Liver (tissue), 9 donors: ENCODE measurements around the gene KANK3. TPM values are rescaled to one million over a fixed set of nuclear protein-coding genes. Genes with fewer than 3 reads are reported as not detected.

Source experiments
- DNase-seq: peaks from one replicate; pipeline ENCODE4 v3.0.0-alpha.2; 2017; ENCODE audit warnings: low spot score
- H3K27ac ChIP-seq, 2 donors: one replicate each; pipeline ENCODE4 v1.7.0; 2013; ENCODE audit warnings: inconsistent platforms in 2 of 2, low read length in 2 of 2, control low read depth in 1 of 2, low read depth in 1 of 2, mild to moderate bottlenecking in 1 of 2
- H3K27me3 ChIP-seq, 4 donors: one replicate each; pipeline versions ENCODE4 v1.6.1 to v1.7.0; 2013; ENCODE audit warnings: low read length in 3 of 4, inconsistent platforms in 1 of 4, mild to moderate bottlenecking in 1 of 4, moderate library complexity in 1 of 4; ENCODE audit not compliant: control insufficient read depth in 4 of 4, insufficient read depth in 4 of 4
- H3K36me3 ChIP-seq, 4 donors: one replicate each; pipeline versions ENCODE4 v1.6.1 to v1.7.0; 2013; ENCODE audit warnings: low read length in 3 of 4, mild to moderate bottlenecking in 3 of 4, low read depth in 1 of 4, moderate library complexity in 1 of 4; ENCODE audit not compliant: control insufficient read depth in 4 of 4, insufficient read depth in 3 of 4
- H3K4me1 ChIP-seq, 4 donors: one replicate each; pipeline versions ENCODE4 v1.6.1 to v1.7.0; 2013; ENCODE audit warnings: low read length in 3 of 4, mild to moderate bottlenecking in 3 of 4, moderate library complexity in 1 of 4; ENCODE audit not compliant: control insufficient read depth in 4 of 4, insufficient read depth in 4 of 4
- H3K4me3 ChIP-seq, 3 donors: one replicate each; pipeline versions ENCODE4 v1.6.1 to v1.7.0; 2013; ENCODE audit warnings: low read length in 3 of 3, control low read depth in 1 of 3, low read depth in 1 of 3, mild to moderate bottlenecking in 1 of 3
- H3K9ac ChIP-seq, 2 donors: one replicate each; pipeline ENCODE4 v1.7.0; 2013; ENCODE audit warnings: low read length in 2 of 2, mild to moderate bottlenecking in 2 of 2, moderate library complexity in 2 of 2, control low read depth in 1 of 2, low read depth in 1 of 2
- H3K9me3 ChIP-seq, 4 donors: one replicate each; pipeline versions ENCODE4 v1.6.1 to v1.7.0; 2013; ENCODE audit warnings: low read length in 3 of 4; ENCODE audit not compliant: control insufficient read depth in 4 of 4
- ATF3 ChIP-seq: IDR thresholded peaks from 2 replicates; pipeline ENCODE4 v1.6.1; 2016; ENCODE audit warnings: antibody characterized with exemption
- CTCF ChIP-seq: fragments of 150-350 bp; IDR thresholded peaks from 2 replicates; pipeline ENCODE4 v1.5.1; 2017; ENCODE audit warnings: improper control_type of control experiment, low read depth, low read length; ENCODE audit not compliant: missing input control
- EGR1 ChIP-seq, 2 donors: IDR thresholded peaks; 2 replicates each; pipeline ENCODE4 v1.6.1; 2016 to 2018; ENCODE audit warnings: antibody characterized with exemption in 2 of 2, low read depth in 2 of 2
- FOXA1 ChIP-seq: IDR thresholded peaks from 2 replicates; pipeline ENCODE4 v1.6.1; 2016; ENCODE audit warnings: antibody characterized with exemption
- GABPA ChIP-seq, 2 donors: IDR thresholded peaks in 1 of 2; conservative IDR thresholded peaks in 1 of 2; 2 replicates each; pipeline ENCODE4 v1.6.1; 2016; ENCODE audit warnings: antibody characterized with exemption in 2 of 2, mild to moderate bottlenecking in 1 of 2, moderate library complexity in 1 of 2
- HNF4A ChIP-seq, 2 donors: conservative IDR thresholded peaks; 2 replicates each; pipeline ENCODE4 v1.6.1; 2016; ENCODE audit warnings: antibody characterized with exemption in 2 of 2, mild to moderate bottlenecking in 2 of 2
- HNF4G ChIP-seq: IDR thresholded peaks from 2 replicates; pipeline ENCODE4 v1.6.1; 2016; ENCODE audit warnings: antibody characterized with exemption
- JUND ChIP-seq, 2 donors: IDR thresholded peaks; 2 replicates each; pipeline ENCODE4 v1.6.1; 2016; ENCODE audit warnings: antibody characterized with exemption in 2 of 2
- MAX ChIP-seq: IDR thresholded peaks from 2 replicates; pipeline ENCODE4 v1.6.1; 2016; ENCODE audit warnings: antibody characterized with exemption
- NR2F2 ChIP-seq: IDR thresholded peaks from 2 replicates; pipeline ENCODE4 v1.6.1; 2016; ENCODE audit warnings: antibody characterized with exemption
- RAD21 ChIP-seq, 2 donors: IDR thresholded peaks; 2 replicates each; pipeline ENCODE4 v1.6.1; 2016; ENCODE audit warnings: antibody characterized with exemption in 2 of 2, mild to moderate bottlenecking in 2 of 2
- REST ChIP-seq: IDR thresholded peaks from 2 replicates; pipeline ENCODE4 v1.6.1; 2016; ENCODE audit warnings: antibody characterized with exemption, mild to moderate bottlenecking
- RXRA ChIP-seq, 2 donors: IDR thresholded peaks; 2 replicates each; pipeline ENCODE4 v1.6.1; 2017 to 2018; ENCODE audit warnings: antibody characterized with exemption in 2 of 2, mild to moderate bottlenecking in 1 of 2
- SP1 ChIP-seq: IDR thresholded peaks from 2 replicates; pipeline ENCODE4 v1.6.1; 2018; ENCODE audit warnings: antibody characterized with exemption, mild to moderate bottlenecking
- TAF1 ChIP-seq: conservative IDR thresholded peaks from 2 replicates; pipeline ENCODE4 v1.6.1; 2016; ENCODE audit warnings: antibody characterized with exemption, mild to moderate bottlenecking
- YY1 ChIP-seq: IDR thresholded peaks from 2 replicates; pipeline ENCODE4 v1.6.1; 2016; ENCODE audit warnings: antibody characterized with exemption, mild to moderate bottlenecking
- ZBTB33 ChIP-seq: IDR thresholded peaks from 2 replicates; pipeline ENCODE4 v1.6.1; 2016; ENCODE audit warnings: antibody characterized with exemption
- WGBS: extraction: QIAGEN DNeasy Blood & Tissue Kit; methylation state at CpG from one replicate; pipeline ENCODE4 v1.1.7; 2013; 5-methylcytosine and 5-hydroxymethylcytosine counted together
- polyA plus RNA-seq, 2 donors: library from polyadenylated mRNA; stranded (reverse) in 1 of 2; unstranded in 1 of 2; fragments of 200-250 nt in 1 of 2; fragments of >200 nt in 1 of 2; fragmentation: Nextera tagmentation in 1 of 2; extraction: Ambion mirVana in 1 of 2; gene quantifications; one replicate each; pipeline versions ENCODE4 v1.2.1 to v1.2.3, GENCODE V29; 2013 to 2015
- total RNA-seq, 2 donors: library from RNA; depleted of rRNA; stranded (reverse); fragments of >200 nt; gene quantifications; one replicate each; pipeline ENCODE4 v1.2.3, GENCODE V29; 2014
- donor health status: healthy.
- donor health status: healthy.
- donor health status: healthy.
- donor health status: healthy.
- donor health status: healthy.

KANK3 gene
- total and polyA plus RNA-seq, 4 donors, result 0.44 to 4.5 (median 3.4) TPM

GRCh38 chr19:8324186-8325050 is 18.6 kb downstream of the KANK3 start:
- Histone ChIP-seq H3K27me3 (no peaks in the 10 kb centered on the region), H3K36me3 (peaks cover 0 to 8% (median 4%) of the 10 kb centered on the region in 4 donors), H3K27ac (peak overlapping the region in 1 of 2 donors; percentile 28), H3K9me3 (no peaks in the 10 kb centered on the region), H3K4me1 (peaks cover 13 to 34% (median 23%) of the 10 kb centered on the region in 4 donors), H3K4me3 (no peak overlapping the region), H3K9ac (no peak overlapping the region)
- TF ChIP-seq ZBTB33 (no peak), GABPA (IDR thresholded peaks at IDR 0.05 in 1 of 2, conservative IDR thresholded peaks at IDR 0.05 in 1 of 2) (no peak), NR2F2 (peak; percentile 21), HNF4G (no peak), EGR1 (IDR thresholded peaks at IDR 0.05; ENCODE audit: low read depth in 2 of 2) (peak; percentile 21 to 83), JUND (IDR thresholded peaks at IDR 0.05) (no peak), YY1 (peak; percentile 61), MAX (no peak), RAD21 (IDR thresholded peaks at IDR 0.05) (peak in 1 of 2 donors; percentile 31), RXRA (IDR thresholded peaks at IDR 0.05) (peak in 1 of 2 donors; percentile 53), CTCF (peak; percentile 7)
- DNase-seq, result no peak
- 73% methylated on average over 17 of the region's 17 CpGs for WGBS

- Histone ChIP-seq H3K27me3 (no peaks in the 10 kb centered on the region), H3K4me3 (no peak overlapping the region), H3K27ac (no peak overlapping the region), H3K36me3 (peaks cover 0 to 8% (median 4%) of the 10 kb centered on the region in 4 donors), H3K9ac (no peak overlapping the region), H3K4me1 (peaks cover 13 to 35% (median 24%) of the 10 kb centered on the region in 4 donors), H3K9me3 (no peaks in the 10 kb centered on the region)
- no peak for DNase-seq
- 95% methylated on average over 1 of the region's 1 CpG for WGBS
- TF ChIP-seq MAX, result no peak
- TF ChIP-seq ZBTB33, result no peak
- TF ChIP-seq ATF3, result no peak
- no peak for TF ChIP-seq NR2F2
- no peak for TF ChIP-seq YY1
- no peak for TF ChIP-seq RAD21 (IDR thresholded peaks at IDR 0.05)
- no peak for TF ChIP-seq HNF4A (conservative IDR thresholded peaks at IDR 0.05)
- no peak for TF ChIP-seq RXRA (IDR thresholded peaks at IDR 0.05)
- no peak for TF ChIP-seq TAF1
- no peak for TF ChIP-seq EGR1 (IDR thresholded peaks at IDR 0.05; ENCODE audit: low read depth in 2 of 2)
- TF ChIP-seq SP1, result no peak
- TF ChIP-seq JUND (IDR thresholded peaks at IDR 0.05), result no peak
- TF ChIP-seq GABPA (IDR thresholded peaks at IDR 0.05 in 1 of 2, conservative IDR thresholded peaks at IDR 0.05 in 1 of 2), result no peak
- no peak for TF ChIP-seq FOXA1
- TF ChIP-seq REST, result no peak
- no peak for TF ChIP-seq HNF4G
Observed at GRCh38 chr19:8323781-8324185, 19.3 kb downstream of the KANK3 start.
